ENCODE measurements around the gene FLT3.

The FLT3 gene

DNA sequence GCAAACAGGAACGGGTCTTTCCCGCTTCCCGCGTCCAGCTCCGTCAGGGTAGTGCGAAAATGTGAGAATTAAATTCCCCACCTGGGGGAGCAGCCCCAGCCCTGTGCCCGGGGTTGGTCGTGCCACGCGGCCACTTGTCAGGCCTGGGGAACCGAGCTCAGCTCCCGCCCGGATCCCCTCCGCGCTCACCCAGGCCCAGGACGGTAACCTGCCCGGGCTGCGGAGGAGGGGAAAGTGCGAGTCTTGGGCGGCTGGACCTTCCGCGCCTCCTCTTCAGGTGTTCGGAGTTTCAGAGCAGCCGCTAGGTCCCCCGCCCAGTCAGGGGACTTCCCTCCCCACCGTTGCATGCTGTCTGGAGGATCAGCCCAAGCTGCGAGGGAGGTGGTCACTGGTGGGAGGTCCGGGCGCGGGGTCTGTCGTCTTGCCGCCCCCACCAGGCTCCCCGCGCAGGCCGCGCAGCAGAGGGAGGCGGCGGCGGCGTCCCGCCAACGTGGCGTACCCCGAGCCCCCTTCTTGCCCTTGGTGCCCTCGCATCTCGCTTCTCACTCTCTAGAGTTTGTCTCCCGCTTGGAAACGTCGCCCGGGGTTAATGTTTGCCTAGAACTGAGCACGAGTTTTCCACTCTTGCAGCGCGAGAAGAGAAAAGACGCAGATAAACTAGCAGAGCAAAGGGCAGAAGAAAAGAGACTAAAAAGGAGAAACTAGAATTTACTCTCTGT is 119.9 kb downstream of the FLT3 start:
- H3K9me3 ChIP-seq (ENCODE audit: control insufficient read depth, low read length), result no peaks in the 10 kb centered on the region
- no peak overlapping the region for H3K27ac ChIP-seq
- no peak overlapping the region for H2AFZ ChIP-seq
- H3K79me2 ChIP-seq, result no peaks in the 10 kb centered on the region
- TF ChIP-seq, protein P1, sequence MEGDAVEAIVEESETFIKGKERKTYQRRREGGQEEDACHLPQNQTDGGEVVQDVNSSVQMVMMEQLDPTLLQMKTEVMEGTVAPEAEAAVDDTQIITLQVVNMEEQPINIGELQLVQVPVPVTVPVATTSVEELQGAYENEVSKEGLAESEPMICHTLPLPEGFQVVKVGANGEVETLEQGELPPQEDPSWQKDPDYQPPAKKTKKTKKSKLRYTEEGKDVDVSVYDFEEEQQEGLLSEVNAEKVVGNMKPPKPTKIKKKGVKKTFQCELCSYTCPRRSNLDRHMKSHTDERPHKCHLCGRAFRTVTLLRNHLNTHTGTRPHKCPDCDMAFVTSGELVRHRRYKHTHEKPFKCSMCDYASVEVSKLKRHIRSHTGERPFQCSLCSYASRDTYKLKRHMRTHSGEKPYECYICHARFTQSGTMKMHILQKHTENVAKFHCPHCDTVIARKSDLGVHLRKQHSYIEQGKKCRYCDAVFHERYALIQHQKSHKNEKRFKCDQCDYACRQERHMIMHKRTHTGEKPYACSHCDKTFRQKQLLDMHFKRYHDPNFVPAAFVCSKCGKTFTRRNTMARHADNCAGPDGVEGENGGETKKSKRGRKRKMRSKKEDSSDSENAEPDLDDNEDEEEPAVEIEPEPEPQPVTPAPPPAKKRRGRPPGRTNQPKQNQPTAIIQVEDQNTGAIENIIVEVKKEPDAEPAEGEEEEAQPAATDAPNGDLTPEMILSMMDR (IDR thresholded peaks at IDR 0.05), result no peak
- H3K27me3 ChIP-seq (ENCODE audit: control insufficient read depth, insufficient read depth, low read length), result peaks cover 14% of the 10 kb centered on the region
- H3K4me2 ChIP-seq (ENCODE audit: low read length), result no peak overlapping the region
- no peaks in the 10 kb centered on the region for H3K36me3 ChIP-seq (ENCODE audit: control insufficient read depth, insufficient read depth, low read length)
- H3K4me1 ChIP-seq, result no peaks in the 10 kb centered on the region
- H3K9ac ChIP-seq, result no peak overlapping the region
- no peak overlapping the region for H3K4me3 ChIP-seq (ENCODE audit: low read depth, low read length)

DNA sequence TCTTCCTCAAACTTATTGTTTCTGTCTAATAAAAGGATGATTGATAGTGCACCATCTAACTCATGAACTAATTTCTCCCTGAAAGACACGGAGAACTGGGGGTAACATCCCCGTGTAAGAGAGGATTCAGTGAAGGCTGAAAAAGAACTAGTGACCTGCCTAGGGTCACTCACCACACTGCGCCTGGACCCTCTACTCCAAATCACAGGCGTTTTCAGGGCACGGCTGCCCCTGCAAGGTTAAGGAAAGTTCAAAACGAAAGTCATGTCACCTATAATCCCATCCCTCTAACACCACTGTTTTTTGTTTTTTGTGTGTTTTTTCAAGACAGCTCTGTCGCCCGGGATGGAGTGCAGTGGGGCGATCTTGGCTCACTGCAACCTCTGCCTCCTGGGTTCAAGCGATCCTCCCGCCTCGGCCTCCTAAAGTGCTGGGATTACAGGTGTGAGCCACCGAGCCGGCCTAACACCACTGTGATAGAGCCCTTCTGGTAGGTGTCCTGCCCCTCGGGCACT is 120.6 kb downstream of the FLT3 start:
- no peak overlapping the region for H3K9ac ChIP-seq
- no peaks in the 10 kb centered on the region for H3K9me3 ChIP-seq (ENCODE audit: control insufficient read depth, low read length)
- no peaks in the 10 kb centered on the region for H3K36me3 ChIP-seq (ENCODE audit: control insufficient read depth, insufficient read depth, low read length)
- H3K79me2 ChIP-seq, result no peaks in the 10 kb centered on the region
- no peak overlapping the region for H3K4me3 ChIP-seq (ENCODE audit: low read depth, low read length)
- H3K4me1 ChIP-seq, result no peaks in the 10 kb centered on the region
- no peak overlapping the region for H2AFZ ChIP-seq
- H3K4me2 ChIP-seq (ENCODE audit: low read length), result no peak overlapping the region
- H3K27me3 ChIP-seq (ENCODE audit: control insufficient read depth, insufficient read depth, low read length), result peaks cover 14% of the 10 kb centered on the region
- H3K27ac ChIP-seq, result no peak overlapping the region
- TF ChIP-seq, protein P1 (IDR thresholded peaks at IDR 0.05), result no peak

DNA sequence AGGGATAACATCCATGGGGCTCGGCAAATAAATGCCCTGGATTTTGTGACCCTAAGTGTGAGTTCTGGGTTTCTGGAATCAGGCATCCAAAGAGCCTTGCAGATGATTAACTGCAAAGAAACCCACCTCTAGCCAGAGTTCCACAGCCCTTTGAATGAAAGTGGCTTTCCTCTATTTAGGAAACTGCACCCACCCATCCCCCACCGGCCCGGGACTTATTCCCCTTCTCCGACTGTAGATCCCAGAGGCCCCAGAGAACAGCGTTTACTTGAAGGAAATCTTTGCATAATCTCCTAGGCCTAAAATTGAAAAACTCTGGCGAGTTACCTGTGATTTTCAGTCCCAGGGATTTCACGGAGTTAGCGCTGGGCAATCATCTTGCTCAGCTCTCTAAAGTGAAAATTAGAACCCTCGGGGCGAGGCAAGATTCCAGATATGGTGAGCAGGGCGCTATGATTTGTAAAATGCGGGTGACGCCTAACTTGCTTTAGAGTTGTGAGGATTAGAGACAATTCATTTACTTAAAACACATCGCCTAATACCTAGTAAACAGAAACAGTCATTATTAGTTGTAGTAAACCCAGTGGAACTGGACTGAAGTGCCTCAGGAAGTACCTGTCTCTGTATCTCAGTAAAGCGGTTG is 121.3 kb downstream of the FLT3 start:
- Histone ChIP-seq H3K4me3 (ENCODE audit: low read depth, low read length) (no peak overlapping the region), H3K79me2 (no peaks in the 10 kb centered on the region), H3K27me3 (ENCODE audit: control insufficient read depth, insufficient read depth, low read length) (peaks cover 14% of the 10 kb centered on the region), H3K4me2 (ENCODE audit: low read length) (no peak overlapping the region), H2AFZ (no peak overlapping the region), H3K27ac (no peak overlapping the region), H3K9me3 (ENCODE audit: control insufficient read depth, low read length) (no peaks in the 10 kb centered on the region), H3K4me1 (no peaks in the 10 kb centered on the region), H3K9ac (no peak overlapping the region), H3K36me3 (ENCODE audit: control insufficient read depth, insufficient read depth, low read length) (no peaks in the 10 kb centered on the region)
- TF ChIP-seq, protein P1 (IDR thresholded peaks at IDR 0.05), result no peak

DNA sequence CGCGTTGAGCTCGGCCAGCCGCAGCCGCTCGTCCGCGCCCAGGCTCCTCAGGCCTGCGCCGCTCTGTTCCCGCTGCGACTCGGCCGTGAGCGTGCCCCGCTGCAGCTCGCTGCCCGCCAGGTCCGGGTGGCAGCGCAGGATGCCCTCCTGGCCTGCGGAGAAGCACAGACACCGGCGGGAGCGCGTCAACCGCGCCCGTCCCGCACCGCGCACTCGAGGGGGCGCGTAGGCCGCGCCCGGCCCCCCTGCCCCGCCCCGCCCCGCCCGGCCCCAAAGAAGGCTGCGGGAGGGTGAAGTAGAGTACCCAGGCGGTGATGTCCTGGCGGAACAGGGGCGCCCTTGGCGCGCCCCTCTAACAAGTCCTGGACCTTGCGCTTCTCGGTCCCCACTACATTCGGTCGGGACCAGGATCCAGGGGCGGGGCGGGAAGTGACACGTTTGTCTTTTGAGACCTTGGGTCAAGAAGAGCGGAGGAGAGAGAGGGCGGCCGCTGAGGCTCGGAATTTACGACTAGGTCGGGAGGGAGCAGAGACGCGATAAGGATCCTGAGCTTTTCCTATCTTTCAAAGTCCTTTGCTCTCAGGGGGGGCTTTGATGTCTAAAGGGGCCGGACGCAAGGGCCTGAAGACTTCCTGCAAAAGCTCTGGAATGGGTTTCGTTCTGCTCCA is 121.9 kb downstream of the FLT3 start:
- no peaks in the 10 kb centered on the region for H3K36me3 ChIP-seq (ENCODE audit: control insufficient read depth, insufficient read depth, low read length)
- no peak overlapping the region for H2AFZ ChIP-seq
- H3K27me3 ChIP-seq (ENCODE audit: control insufficient read depth, insufficient read depth, low read length), result peaks cover 14% of the 10 kb centered on the region
- no peaks in the 10 kb centered on the region for H3K9me3 ChIP-seq (ENCODE audit: control insufficient read depth, low read length)
- no peak overlapping the region for H3K27ac ChIP-seq
- H3K4me3 ChIP-seq (ENCODE audit: low read depth, low read length), result no peak overlapping the region
- H3K9ac ChIP-seq, result no peak overlapping the region
- H3K4me1 ChIP-seq, result no peaks in the 10 kb centered on the region
- TF ChIP-seq, protein P1 (IDR thresholded peaks at IDR 0.05), result no peak
- H3K79me2 ChIP-seq, result no peaks in the 10 kb centered on the region
- H3K4me2 ChIP-seq (ENCODE audit: low read length), result no peak overlapping the region
